ENCODE results near the gene MUC6.

MUC6 gene

DNA sequence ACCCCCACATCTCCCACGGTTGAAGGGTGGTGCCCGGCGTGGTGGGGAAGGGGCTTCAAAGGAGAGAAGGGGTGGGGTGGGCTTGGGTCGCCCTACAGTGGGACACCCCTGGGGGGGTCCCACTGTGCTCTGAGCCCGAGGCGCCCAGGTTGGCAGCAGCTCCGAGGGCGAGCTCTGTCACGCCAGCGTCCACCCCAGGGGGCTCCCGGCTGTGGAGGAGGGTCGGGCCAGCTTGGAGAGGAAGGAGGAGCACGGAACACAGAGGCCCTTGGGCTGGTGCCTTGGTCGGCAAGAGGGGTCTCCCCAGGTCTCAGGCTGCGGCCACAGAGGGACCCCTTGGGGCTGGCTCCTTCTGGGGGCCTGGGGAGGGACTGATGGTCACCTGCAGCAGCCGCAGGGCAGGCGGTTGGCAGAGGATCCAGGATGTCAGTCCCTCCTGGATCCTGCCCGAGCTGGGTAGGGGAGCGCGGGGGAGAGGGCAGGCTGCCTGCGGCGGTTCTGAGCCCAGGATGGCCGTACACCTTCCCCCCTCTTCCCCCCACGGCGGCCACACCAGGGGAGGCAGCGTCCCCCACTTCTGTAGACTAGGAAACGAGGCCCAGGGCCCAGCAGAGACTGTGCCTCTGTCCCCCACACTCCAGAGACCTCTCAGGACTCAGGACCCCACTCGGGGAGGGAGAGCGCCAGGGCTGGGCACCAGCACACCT lies 788 bp downstream of the MUC6 start:
- no peak for DNase-seq

DNA sequence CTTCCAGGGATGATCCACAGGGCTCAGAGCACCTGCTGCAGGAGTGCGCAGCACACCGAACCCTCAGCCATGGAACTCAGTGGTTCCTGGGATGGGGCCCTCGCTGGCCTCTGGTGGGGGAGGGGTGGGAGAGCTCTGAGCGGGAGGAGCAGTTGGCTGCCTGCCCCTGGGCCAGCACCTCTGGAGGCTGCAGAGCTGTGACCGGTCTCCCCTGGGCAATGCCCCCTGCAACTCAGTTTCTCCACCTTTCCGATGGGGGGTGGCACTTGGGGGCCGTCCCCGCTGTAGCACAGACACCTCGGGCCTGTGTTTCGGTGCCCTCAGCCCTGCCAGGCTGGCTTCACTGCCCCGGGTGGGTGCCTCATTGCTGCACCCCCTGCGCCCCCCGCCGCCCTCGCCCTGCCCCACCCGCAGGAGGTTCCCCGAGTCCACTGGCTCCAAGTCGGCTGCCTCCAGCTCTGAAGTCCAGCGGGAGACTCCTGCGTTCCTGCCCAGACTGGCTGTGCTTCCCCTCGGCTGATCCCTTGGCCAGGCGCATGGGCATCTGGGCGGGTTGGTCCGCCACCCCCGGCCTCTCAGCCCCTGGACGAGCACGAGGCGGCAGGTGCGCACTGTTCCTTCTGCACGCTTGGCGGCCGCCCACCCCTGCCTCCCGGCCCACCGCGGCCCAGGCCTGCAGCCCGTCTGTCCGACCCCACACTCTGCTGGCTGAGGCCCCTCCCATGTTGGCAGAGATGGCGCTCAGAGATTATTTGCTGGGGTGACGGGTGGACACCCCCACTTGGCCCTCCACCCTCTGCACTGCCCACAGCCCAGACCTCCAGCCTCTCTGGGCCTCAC lies 1.8 kb downstream of the MUC6 start:
- DNase-seq: no peak

DNA sequence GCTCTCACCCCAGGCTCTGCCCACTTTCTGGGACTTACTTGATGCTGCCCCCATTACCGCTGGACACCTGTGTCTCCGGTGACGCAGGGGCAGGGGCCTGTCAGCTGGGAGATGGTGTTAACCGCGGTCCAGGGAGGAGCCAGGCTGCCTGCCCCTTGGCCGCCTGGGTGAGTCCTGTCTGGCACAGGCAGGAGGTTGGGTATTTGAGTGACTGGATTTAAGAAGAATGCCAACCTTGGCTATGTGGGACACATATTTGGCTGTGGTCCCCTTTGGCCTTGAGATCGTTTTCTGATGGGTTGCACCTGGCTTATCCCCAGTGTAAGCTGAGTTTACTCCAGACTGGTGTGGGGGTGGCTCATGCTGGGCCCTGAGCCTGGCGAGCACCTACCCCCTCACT lies 2.5 kb downstream of the MUC6 start:
- DNase-seq: no peak

DNA sequence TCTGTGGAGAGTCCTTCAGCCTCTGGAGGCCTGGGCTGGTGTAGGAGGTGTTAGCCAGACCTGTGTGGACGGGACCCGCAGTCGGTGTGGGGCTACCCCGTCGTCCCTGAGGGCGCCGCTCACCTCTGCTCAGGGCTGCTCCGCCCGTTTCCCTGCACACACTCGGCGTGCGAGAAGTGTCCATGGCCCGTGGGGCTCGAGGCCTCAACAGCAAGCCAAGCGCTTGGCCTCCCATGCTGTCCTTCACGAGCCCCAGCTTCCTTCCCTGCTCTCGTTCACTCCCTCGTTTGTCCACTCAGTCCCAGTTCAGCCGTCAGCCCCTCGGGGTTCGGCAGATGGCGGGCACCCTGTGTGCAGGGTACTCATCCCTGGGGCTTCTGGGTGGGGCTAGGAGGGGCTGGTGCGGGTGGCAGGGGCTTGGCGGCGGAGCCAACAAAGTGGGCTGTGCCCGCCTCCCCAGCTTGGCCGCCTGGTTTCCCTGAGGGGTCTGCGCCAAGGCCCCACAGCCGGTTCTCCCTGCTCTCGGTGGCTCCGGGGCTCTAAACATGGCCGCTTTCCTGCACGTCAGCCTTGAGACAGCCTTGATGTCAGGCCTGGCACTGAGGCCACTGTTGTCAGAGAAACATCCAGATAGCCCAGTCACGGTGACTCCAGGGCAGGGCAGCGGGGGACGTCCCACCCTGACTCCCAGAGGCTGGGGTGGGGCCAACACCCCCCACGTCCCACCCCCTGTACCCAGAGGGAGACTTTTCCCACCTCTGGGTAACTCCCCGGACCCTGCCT lies 3.3 kb downstream of the MUC6 start:
- DNase-seq: no peak

DNA sequence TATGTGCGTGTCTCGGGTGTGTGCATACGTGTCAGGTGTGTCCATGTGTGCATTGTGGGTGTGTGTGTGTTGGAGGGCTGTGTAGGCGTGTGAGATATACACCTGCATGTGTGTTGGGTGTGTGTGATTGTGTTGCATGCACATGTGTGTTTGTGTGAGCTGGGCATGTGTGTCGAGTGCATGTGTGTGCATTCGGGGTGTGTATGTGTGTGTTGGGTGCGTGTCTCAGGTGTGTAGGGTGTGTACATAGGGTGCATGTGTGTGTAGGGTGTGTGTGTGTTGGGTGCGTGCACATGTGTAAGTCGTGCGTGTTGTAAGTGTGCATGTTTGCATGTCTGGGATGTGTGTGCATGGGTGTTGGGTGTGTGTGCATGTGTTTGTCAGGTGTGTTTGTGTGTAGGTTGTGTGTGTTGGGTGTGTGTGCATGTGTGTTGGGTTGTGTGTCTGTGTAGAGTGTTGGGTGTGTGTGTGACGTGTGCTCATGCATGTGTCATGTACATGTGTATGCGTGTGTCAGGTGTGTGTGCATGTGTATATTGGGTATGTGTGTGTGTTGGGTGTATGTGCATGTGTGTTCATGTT lies 4.1 kb downstream of the MUC6 start:
- no peak for DNase-seq

DNA sequence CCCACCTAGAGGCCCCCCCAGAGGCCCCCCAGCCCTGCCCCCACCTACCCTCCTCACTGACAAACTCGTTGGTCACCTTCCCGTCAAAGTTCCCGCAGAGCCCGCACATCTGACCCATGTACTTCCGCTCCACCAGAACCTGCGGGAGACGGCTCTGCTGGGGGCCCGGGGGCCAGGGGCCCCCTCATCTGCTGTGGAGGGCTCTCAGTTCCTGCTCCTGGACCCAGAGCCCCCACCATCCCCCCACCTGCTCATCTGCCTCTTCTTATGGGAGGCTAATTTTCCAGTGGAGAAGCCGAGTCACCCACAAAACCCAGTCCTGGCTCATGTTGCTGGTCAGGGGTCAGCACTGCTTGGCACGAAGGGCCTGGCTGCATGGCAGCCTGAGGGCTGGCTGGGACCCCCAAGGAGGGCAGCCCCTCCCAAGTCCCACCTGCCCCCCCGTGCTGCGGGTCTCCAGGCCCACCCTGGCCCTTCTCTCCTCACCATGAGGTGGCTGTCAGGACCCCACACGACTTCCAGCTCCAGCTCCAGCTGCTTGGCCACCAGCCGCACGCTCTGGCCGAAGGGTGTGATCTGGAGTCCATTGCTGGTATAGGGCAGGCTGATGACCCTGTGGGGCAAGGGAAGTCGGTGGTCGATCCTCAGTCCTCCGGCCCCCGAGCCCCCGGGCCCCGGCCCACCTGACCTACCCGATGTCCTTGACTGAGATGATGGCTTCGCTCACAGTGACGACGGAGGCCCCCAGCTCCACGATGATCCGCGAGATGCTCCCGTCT lies 5.2 kb downstream of the MUC6 start:
- DNase-seq: no peak

DNA sequence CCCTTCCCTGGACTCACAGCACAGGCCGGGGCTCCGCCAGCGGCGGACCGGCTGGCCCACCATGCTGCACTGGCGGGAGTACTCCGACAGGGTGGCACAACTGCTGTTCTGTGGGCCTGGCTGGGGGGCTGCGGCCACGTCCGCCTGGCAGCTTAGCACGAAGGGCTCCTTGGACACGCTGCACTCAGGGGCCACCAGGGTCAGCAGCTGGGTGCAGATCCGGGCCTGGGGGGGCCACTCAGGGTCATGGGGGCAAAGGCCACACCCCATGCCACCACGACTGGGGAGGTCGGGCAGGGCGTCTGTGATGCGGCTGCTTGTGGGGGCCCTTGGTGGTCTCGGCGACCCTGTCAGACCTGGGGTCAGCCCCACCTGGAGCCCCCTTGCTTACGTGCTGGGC lies 6.0 kb downstream of the MUC6 start:
- DNase-seq: no peak

DNA sequence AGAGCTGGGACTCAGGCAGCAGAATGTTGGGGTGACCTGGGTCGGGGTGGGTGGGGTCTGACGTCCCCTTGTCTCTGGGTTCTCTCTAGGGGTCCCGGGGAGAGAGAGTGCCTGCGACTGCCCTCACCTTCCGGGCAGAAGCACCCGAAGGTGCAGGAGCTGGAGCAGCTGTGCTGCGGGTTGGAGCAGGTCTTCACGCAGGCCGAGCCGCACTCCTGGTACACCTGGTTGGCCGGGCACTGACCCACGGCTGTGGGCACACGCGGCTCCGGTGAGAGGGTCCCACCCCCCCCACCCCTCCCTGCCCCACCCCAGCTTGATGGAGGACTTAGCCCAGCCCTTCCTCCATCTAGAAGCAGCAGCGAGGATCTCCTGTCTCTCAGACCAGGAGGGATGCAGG lies 6.4 kb downstream of the MUC6 start:
- DNase-seq: no peak

DNA sequence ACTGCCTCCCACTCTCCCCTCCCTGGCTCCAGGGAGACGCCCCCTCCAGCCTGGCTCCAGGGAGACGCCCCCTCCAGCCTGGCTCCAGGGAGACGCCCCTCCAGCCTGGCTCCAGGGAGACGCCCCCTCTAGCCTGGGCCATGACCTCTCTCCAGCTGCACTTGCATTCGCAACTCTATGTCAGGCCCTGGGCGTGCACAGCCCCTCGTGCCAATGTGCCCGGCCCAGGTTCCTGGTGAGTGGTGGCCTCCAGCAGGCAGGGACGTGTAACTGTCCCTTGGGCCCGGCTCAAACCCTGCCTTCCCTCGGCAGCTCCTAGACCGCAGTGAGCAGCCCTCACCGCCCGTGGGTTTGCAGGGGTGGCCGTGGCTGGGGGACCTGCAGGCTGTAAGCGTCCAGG lies 6.9 kb downstream of the MUC6 start:
- no peak for DNase-seq

DNA sequence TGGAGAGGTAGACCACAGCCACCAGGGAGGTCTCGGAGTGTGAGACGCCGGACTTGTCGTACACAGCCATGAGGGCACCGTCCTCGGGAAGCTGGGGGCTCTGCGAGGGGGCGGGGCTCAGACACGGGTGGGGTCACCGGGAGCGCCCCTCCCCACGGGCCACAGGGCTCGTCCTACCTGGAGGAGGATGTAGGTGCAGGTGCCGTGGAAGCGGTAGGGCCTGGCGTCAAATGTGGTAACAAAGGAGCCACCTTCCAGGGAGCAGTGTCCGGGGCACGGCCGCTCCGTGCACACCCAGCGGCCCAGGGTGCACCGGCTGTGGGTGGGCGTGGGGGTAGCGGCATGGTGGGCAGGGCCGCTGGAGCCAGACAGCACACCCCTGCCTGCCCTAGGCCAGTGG lies 7.5 kb downstream of the MUC6 start:
- DNase-seq: no peak

DNA sequence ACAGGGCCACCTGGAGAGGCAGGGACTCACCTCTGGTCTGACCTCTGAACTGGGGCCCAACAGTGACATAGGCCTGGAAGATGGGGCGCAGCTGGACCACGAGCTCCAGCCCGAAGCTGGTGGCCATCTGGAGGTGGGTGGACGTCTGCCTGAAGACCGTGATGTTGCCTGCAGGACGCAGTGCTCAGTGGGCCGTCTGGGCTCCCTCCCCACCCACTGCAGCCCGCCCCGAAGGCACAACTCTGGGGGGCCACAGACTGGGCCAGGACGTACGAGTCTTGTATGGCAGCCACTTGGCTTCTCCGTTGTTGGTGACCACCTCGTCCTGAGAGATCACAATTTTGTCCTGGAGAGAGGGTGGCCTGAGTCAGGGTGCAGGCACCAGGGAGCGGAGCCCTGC lies 7.9 kb downstream of the MUC6 start:
- no peak for DNase-seq

DNA sequence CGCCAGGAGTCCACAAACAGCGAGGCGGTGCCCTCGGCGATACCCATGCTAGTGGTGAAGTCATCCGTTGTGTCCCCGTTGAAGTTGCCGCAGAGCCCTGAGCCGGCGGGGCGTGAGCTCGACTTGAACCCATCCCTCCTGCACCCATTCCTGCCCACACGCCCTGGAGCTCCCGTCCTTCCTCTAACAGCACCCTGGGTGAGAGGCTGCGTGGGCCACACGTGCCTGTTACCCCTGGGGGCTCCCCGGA lies 8.3 kb downstream of the MUC6 start:
- no peak for DNase-seq

DNA sequence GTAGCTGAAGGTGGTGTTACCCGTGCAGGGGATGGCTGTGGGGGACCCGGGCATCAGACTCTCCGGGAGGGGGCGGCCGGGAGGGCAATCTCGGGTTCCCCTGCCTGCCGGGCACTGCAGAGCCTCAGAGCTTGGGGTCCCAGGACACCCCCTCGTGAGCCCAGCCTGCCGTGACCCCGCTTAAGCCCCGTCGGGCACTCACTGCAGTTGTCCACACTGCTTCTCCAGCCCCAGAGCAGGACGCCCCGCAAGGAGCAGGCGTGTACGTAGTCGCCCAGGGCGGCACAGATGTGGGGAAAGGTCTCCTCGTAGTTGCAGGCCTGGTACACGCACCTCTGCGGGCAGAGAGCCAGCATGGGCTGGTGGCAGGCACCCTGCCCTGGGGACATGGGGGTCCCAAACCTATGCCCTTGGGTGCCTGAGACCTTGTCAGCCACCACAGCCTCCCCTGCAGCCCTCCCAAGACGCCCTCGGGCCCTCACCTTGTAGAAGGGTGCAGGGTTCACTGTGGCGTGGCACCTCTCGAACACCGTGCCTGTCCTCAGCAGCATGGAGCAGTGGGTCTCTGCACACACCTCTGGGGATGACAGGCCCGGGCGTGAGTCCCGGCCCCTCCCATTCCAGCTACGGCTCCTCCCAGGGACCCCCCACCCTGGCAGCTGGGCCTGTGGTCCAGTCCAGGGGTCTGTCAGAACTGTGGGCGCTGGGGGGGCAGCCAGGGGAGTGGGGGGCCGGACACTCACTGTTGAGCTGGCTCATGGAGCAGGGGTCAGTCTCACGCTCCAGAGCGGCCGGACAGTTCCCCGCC lies 8.8 kb downstream of the MUC6 start:
- DNase-seq: no peak

DNA sequence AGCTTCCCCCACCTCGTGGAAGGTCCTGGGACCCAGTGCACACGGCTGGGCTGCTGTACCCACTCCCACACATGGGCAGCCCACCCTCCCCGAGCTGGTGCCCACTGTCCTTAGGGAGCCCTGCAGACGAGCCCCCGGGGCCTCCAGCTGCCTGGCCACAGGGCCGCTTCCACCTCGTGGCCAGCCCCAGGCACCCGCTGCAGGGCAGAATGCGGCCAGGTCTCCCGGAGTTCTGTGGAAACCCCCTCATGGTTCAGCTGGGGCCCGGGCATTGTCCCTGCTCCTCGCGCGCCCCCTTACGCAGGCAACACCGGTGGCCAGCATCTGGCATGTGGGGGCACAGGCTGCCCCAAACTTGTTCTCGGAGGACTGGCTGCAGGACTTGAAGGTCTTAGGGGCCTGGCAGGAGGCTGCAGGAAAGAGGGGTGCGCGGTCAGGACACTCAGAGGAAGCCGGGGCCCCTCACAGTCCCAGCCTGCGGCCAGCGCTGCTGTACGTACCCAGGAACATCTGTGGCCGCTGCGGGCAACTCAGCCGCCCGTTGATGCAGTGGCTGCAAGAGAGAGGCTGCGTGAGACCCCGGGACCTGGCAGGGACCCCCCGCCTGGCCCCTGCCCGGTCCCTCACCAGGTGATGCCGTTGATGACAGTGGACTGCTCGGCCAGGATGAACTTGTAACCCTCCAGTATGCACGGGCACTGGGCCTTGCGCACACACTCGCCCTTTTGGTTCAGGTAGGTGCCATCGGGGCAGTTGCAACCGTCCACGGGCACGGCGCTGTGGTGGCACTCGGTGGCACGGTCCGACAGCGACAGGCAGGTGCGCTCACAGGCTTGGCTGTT lies 9.7 kb downstream of the MUC6 start:
- no peak for DNase-seq

DNA sequence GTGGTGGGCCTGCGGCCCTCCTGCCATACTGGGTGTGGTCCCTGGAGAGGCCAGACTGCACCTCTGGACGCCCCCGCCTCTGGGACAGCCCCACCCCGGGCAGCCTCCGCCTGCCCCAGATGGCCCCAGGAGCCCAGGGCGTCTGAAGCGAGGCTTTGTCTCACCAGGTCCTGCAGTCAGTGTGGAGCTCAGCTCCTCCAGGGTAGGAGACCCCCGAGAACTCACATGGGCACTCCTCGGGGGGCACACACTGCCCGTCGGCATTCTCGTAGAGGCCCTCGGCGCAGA lies 10.4 kb downstream of the MUC6 start:
- DNase-seq: no peak

DNA sequence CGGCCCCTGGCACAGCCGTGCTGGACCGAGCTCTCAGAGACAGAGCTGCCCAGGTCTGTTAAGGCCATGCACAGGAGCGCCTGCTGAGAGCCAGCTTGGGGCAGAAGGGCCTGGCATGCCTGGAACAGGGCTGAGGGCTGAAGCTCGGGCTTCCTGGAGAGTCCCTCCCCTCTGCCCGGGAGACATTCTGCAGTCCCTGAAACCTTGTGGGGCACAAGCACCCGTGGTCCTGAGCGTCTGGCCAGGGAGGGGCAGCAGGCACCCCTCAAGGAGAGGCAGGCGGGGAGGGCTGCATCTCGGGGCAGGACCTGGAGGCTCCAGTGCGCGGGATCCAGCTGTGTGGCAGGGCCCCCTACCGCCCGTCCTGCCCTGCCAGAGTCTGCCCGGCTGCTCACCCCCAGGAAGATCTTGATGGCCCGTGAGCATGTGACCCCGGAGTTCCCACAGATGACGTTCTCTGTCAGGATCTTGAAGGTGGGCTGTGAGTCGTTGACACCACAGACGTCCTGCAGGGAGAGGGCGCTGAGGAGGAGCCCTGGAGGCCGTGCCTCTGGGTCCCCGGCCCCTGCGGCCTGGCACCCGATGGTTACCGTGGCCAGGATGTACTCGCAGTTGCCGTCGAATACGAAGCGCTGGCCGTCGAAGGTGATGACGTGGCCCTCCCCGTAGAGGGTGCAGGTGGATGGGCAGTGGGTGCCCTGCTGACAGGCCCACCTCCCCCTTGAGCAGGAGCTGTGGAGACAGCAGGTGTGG lies 10.9 kb downstream of the MUC6 start:
- DNase-seq: no peak

DNA sequence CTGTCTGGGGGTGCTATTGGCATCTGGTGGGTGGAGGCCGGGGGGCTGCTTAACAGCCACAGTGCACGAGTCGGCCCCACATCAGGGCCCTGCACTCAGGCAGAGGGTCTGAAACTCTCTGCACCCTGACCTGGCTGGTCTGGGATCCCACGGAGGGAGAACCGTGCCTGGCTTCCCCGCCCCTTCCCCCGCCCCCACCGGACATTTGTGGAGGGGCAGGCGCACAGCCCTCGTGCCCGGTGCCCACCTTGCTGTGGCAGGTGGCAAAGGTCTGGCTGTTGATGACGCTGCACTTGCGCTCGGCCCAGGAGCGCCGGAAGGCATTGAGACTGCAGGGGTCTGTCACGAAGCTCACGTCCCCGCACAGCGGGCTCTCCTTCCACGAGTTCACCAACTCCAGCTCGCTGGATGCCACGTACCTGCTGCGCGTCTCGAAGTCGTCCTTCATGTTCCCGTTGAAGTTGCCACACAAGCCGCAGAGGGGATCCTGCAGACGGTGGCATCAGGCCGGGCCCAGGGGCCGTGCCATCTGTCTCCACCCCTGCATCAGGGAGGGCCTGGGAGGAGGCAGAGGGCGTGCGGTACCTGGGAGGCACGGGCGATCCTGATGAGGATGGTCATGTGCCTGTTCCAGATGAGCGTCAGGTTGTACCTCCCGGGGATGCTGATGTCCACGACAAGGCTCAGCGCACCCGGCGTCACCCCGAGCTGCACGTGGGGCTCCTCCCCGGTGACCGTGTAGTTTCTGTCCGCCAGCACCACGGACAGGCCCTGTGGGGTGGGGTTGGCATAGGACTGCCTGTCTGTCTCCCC lies 11.7 kb downstream of the MUC6 start:
- DNase-seq: no peak

DNA sequence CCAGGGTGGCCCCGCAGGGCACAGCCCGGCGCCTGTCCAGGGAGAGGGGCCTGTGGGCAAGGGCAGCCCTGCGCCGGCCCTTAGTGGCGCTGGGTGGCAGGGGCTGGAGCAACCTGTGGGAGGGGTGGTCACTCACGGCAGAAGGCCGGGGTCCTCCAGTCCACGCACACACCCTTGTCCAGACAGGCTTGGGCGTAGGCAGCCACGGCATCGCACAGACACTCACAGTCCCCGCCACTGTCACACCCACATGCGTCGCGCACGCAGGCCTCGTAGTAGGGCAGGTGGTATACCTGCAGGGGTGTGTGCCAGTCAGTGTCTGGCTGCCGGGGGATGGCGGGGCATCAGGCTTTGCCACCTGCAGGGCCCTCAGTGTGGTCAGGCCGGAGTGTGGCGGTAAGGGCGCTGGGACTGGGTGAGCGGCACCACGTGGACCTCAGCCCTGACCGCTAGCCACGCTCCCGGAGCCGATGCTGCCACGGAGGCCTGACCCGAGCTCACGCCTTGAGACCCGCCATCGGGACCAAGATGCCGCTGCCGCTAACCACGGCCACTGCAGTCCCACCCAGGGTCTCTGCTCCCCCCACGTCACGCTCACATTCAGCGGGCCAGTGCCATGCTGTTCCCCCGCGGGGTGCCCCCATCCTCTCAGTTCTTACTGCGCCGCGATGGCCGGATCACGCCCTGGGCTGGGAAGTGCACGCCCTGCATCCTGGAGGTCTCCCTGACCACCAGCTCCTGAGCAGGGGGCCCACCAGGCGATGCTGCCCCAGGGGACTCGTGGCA lies 12.5 kb downstream of the MUC6 start:
- no peak for DNase-seq

Measured in fibroblast of skin of right biceps (primary cell).